ENCODE results near the gene ABCA7. TPM values are rescaled to one million over a fixed set of nuclear protein-coding genes. Genes with fewer than 3 reads are reported as not detected.
"Not testable (repeated sequence)": the region's sequence is repeated elsewhere in the genome, so short reads cannot be mapped to it uniquely, and the experiment has no call there.

ABCA7 gene
- total and polyA plus RNA-seq, 4 experiments from 2014 or later = 10.7 to 319 (median 162) TPM

DNA sequence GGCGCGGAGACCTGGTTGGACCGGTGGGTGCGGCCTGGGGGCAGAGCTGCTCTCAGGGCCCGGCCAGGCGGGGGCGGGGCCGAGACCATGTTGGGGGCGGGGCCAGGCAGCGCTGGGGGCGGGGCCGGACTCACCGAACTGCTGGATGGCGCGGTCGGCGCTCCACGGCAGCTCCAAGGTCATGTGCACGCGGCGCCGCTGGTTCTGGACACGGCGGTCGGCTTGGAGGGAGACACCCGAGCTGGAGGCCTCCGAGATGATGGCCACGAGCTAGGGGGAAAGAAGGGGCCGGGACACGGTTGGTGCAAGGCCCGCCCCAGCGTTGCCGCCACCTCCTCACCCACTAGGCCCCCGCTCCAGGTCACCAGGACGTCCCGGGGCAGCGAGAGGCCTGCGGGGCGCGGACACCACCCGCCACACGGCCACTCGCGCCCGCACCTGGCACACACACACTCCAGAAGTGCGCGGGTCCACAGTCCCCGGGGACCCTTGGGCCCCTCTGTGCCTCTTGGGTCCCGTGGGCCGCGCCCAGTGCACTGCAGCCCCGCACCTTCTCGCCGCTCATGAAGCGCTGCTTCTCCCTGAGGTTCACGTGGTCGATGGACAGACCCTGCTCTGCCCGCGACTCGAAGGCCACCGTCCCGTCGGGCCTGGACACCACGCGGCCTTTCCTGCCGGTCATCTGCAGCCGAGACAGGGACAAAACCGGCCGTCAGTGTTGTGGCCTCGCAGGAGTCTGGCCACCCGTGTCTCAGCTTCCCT lies 72.5 kb downstream of the ABCA7 start:
- H3K9me3 Mint-ChIP-seq = no peaks in the 10 kb centered on the region
- Histone ChIP-seq H3K9me3 (ENCODE audit: control insufficient read depth in 1 of 2, low read length in 2 of 2) (no peaks in the 10 kb centered on the region), H3K4me1 (ENCODE audit: insufficient read depth, low read length) (peaks cover 6% of the 10 kb centered on the region), H3K4me3 (ENCODE audit: low read length in 2 of 2) (no peak overlapping the region), H3K27ac (ENCODE audit: low read depth, low read length) (peak overlapping the region; percentile 35), H3K27me3 (ENCODE audit: insufficient read depth, low read length) (no peaks in the 10 kb centered on the region), H3K36me3 (ENCODE audit: insufficient read depth, low read length) (peaks cover 33% of the 10 kb centered on the region)
- peak in 1 of 5 donors; percentile 37 for DNase-seq
- no peak overlapping the region for H3K4me3 Mint-ChIP-seq
- ChIA-PET CTCF (ENCODE audit: partially characterized antibody) (interaction anchor here (0.9 to 2.8 kb wide), 8 partner anchors 18 to 132 kb away, joined by 3 to 45 read pairs (median 4); no protein-coding TSS in a partner anchor), POLR2A (ENCODE audit: partially characterized antibody) (interaction anchor here (0.6 to 2.9 kb wide), 16 partner anchors 17 to 157 kb away, joined by 3 to 26 read pairs (median 6); partner anchors contain the start of genes ARHGAP45, CIRBP, POLR2E and SBNO2)
- no peaks in the 10 kb centered on the region for H3K4me1 Mint-ChIP-seq
- H3K27me3 Mint-ChIP-seq = no peaks in the 10 kb centered on the region
- intact Hi-C loops (cut with micrococcal nuclease) = loop anchor here (1.0 to 5.0 kb wide), 2 partner anchors 20 to 80 kb away; no protein-coding TSS in a partner anchor
- H3K36me3 Mint-ChIP-seq = peaks cover 0 to 16% of the 10 kb centered on the region in 2 donors
- H3K27ac Mint-ChIP-seq = peak overlapping the region in 1 of 7 donors; percentile 65

DNA sequence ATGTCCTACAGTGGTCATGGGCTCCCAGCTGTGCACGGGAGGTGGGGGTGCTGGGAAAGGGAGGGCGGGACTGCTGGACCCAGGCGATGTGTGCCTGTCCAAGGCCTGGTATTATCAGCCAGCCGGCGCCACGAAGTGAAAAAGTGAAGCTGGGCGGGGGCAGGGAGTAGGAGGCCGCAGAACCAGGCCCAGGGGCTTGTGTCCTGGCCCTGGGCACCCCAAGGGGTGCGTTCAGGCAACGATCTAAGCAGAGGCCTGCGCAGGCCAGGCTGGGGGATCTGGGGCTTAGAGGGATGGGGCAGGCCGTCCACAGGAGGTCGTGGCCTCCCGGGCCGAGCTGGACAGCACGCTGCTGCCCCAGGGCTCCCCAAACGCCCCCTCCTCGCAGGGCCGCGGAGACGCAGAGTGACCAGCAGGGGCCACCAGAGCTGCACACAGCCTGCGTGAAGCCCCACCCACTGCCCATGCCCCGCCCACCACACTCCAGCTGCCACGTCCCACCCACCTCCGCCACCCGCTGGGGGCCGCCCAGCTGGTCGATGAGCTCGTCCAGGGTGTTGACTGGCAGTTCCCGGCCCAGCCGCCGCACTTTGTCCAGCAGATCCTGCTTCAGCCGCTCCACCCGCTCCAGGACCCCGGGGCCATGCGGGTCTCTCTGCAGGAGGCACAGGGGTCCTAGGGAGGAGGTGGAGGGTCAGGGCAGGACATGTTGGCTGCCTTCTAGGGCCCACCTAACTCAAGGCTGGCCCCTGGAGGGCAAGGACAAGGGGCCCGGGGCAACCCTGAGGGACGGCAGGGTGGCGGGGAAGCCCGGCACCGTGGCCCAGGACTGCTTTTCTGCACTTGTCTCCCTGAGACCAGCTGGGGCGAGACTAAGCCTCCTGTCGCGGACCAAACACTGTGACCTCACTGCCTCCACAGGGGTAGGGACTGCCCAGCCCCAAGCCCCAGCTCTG lies 73.4 kb downstream of the ABCA7 start:
- H3K36me3 ChIP-seq (ENCODE audit: insufficient read depth, low read length) = peaks cover 40% of the 10 kb centered on the region
- CTCF ChIA-PET (ENCODE audit: partially characterized antibody) = interaction anchor here (0.7 to 2.8 kb wide), 18 partner anchors 10 to 180 kb away, joined by 3 to 45 read pairs (median 4); partner anchors contain the start of gene ARHGAP45

DNA sequence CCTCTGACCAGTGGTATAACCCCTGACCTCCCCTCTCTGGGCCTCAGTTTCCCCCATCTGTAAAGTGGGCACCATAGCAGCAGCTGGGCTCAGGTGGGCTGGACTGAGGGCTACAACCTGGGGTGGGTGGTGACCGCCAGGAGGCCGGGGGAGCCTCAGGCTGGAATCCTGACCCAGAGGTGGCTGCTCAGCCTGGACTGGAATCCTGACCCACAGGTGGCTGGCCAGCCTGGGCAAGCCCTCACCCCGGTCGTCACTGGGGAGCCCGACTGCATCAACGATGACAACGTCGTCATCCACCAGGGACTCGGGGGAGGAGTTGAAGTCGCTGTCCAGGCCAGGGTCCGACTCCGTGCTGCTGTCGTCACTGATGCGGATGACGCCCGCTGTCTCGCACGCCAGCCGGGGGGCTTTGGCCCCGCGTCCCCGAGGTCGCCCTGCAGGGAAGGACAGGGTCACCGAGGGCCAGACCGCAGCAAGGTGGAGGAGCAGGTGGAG lies 74.1 kb downstream of the ABCA7 start:
- no peaks in the 10 kb centered on the region for H3K9me3 ChIP-seq (ENCODE audit: control insufficient read depth in 1 of 2, low read length in 2 of 2)
- H3K36me3 Mint-ChIP-seq = peaks cover 4 to 20% of the 10 kb centered on the region in 2 donors
- ChIA-PET CTCF (ENCODE audit: partially characterized antibody) (interaction anchor here (0.7 to 2.8 kb wide), 18 partner anchors 9 to 181 kb away, joined by 3 to 45 read pairs (median 4); partner anchors contain the start of gene ARHGAP45), POLR2A (ENCODE audit: partially characterized antibody) (interaction anchor here (0.5 to 2.9 kb wide), 15 partner anchors 10 to 155 kb away, joined by 3 to 26 read pairs (median 5); partner anchors contain the start of genes CIRBP, GPX4, POLR2E and SBNO2)
- no peak for DNase-seq
- H3K4me3 ChIP-seq (ENCODE audit: low read length in 2 of 2) = no peak overlapping the region
- no peaks in the 10 kb centered on the region for H3K27me3 Mint-ChIP-seq
- H3K4me1 Mint-ChIP-seq = no peaks in the 10 kb centered on the region
- peaks cover 6% of the 10 kb centered on the region for H3K4me1 ChIP-seq (ENCODE audit: insufficient read depth, low read length)
- peaks cover 47% of the 10 kb centered on the region for H3K36me3 ChIP-seq (ENCODE audit: insufficient read depth, low read length)
- H3K9me3 Mint-ChIP-seq = no peaks in the 10 kb centered on the region
- H3K27ac ChIP-seq (ENCODE audit: low read depth, low read length) = peak overlapping the region; percentile 35
- no peaks in the 10 kb centered on the region for H3K27me3 ChIP-seq (ENCODE audit: insufficient read depth, low read length)
- H3K27ac Mint-ChIP-seq = peak overlapping the region in 1 of 7 donors; percentile 43
- H3K4me3 Mint-ChIP-seq = no peak overlapping the region
- intact Hi-C loops (cut with micrococcal nuclease) = loop anchor here (1.0 to 5.0 kb wide), 2 partner anchors 18 to 78 kb away; no protein-coding TSS in a partner anchor

More for the DNA sequence above, 73.4 kb downstream of the ABCA7 start:
- Histone ChIP-seq H3K27me3 (ENCODE audit: insufficient read depth, low read length) (no peaks in the 10 kb centered on the region), H3K4me3 (ENCODE audit: low read length in 2 of 2) (no peak overlapping the region), H3K9me3 (ENCODE audit: control insufficient read depth in 1 of 2, low read length in 2 of 2) (no peaks in the 10 kb centered on the region), H3K4me1 (ENCODE audit: insufficient read depth, low read length) (peaks cover 6% of the 10 kb centered on the region), H3K27ac (ENCODE audit: low read depth, low read length) (peak overlapping the region; percentile 35)
- H3K27me3 Mint-ChIP-seq = no peaks in the 10 kb centered on the region
- DNase-seq = peak; percentile 75 to 83 (median 77)
- H3K4me1 Mint-ChIP-seq = no peaks in the 10 kb centered on the region
- peak overlapping the region in 4 of 7 donors; percentile 24 to 53 (median 42) for H3K27ac Mint-ChIP-seq
- POLR2A ChIA-PET (ENCODE audit: partially characterized antibody) = interaction anchor here (0.6 to 2.9 kb wide), 18 partner anchors 9 to 156 kb away, joined by 3 to 26 read pairs (median 5); partner anchors contain the start of genes ARHGAP45, CIRBP, GPX4 and POLR2E
- intact Hi-C loops (cut with micrococcal nuclease) = loop anchor here (1.0 to 5.0 kb wide), 2 partner anchors 19 to 79 kb away; no protein-coding TSS in a partner anchor
- no peaks in the 10 kb centered on the region for H3K9me3 Mint-ChIP-seq
- H3K4me3 Mint-ChIP-seq = no peak overlapping the region
- peaks cover 0 to 17% of the 10 kb centered on the region in 2 donors for H3K36me3 Mint-ChIP-seq

DNA sequence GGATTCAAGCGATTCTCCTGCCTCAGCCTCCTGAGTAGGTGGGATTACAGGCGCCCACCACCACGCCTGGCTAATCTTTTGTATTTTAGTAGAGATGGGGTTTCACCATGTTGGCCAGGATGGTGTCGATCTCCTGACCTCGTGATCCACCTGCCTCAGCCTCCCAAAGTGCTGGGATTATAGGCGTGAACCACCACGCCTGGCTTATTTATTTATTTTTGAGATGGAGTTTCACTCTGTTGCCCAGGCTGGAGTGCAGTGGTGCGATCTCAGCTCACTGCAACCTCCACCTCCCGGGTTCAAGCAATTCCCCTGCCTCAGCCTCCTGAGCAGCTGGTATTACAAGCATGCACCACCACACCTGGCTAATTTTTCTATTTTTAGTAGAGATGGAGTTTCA lies 74.8 kb downstream of the ABCA7 start:
- not testable (repeated sequence) for H3K27me3 Mint-ChIP-seq; H3K4me3 ChIP-seq (ENCODE audit: low read length in 2 of 2); H3K4me1 Mint-ChIP-seq; H3K9me3 Mint-ChIP-seq; DNase-seq; H3K27me3 ChIP-seq (ENCODE audit: insufficient read depth, low read length); H3K4me3 Mint-ChIP-seq; H3K27ac ChIP-seq (ENCODE audit: low read depth, low read length); H3K9me3 ChIP-seq (ENCODE audit: control insufficient read depth in 1 of 2, low read length in 2 of 2); H3K4me1 ChIP-seq (ENCODE audit: insufficient read depth, low read length)
- intact Hi-C loops (cut with micrococcal nuclease) = loop anchor here (5.0 kb wide), 1 partner anchor 78 kb away; no protein-coding TSS in a partner anchor
- Mint-ChIP-seq H3K27ac (peak overlapping the region in 5 of 7 donors; percentile 30 to 70 (median 53)), H3K36me3 (peaks cover 4 to 20% of the 10 kb centered on the region in 2 donors)
- ChIA-PET CTCF (ENCODE audit: partially characterized antibody) (interaction anchor here (0.6 to 1.6 kb wide), 2 partner anchors 48 to 79 kb away, joined by 3 read pairs; partner anchors contain the start of gene ARHGAP45), POLR2A (ENCODE audit: partially characterized antibody) (interaction anchor here (0.5 to 2.9 kb wide), 3 partner anchors 27 to 78 kb away, joined by 3 to 26 read pairs (median 10); no protein-coding TSS in a partner anchor)
- H3K36me3 ChIP-seq (ENCODE audit: insufficient read depth, low read length) = peaks cover 52% of the 10 kb centered on the region

Other genes starting within 250 kb of the ABCA7 start
- gene PTBP1, start 242.7 kb upstream of the ABCA7 start, total RNA-seq = 100 to 1,000 TPM; 315 TPM
- 100 to 1,000 TPM in 1 of 2 donors, 10 to 100 TPM in 1; 67.7 to 177 TPM for gene PTBP1, start 242.7 kb upstream of the ABCA7 start, polyA plus RNA-seq
- gene PLPPR3, start 218.2 kb upstream of the ABCA7 start, total RNA-seq = not detected
- gene PLPPR3, start 218.2 kb upstream of the ABCA7 start, polyA plus RNA-seq = not detected
- gene AZU1, start 212.3 kb upstream of the ABCA7 start, total RNA-seq = not detected
- not detected for gene AZU1, start 212.3 kb upstream of the ABCA7 start, polyA plus RNA-seq
- not detected for gene PRTN3, start 199.1 kb upstream of the ABCA7 start, total RNA-seq
- not detected for gene PRTN3, start 199.1 kb upstream of the ABCA7 start, polyA plus RNA-seq
- not detected for gene ELANE, start 187.8 kb upstream of the ABCA7 start, total RNA-seq
- not detected for gene ELANE, start 187.8 kb upstream of the ABCA7 start, polyA plus RNA-seq
- 1 to 10 TPM in 1 of 2 experiments, under 1 TPM in 1; 0.91 to 1.1 TPM for gene CFD, start 180.4 kb upstream of the ABCA7 start, total RNA-seq
- 1 to 10 TPM in 1 of 2 donors, not detected in 1; 4.8 TPM for gene CFD, start 180.4 kb upstream of the ABCA7 start, polyA plus RNA-seq
- gene MED16, start 146.9 kb upstream of the ABCA7 start, total RNA-seq = 10 to 100 TPM; 68.3 to 71.7 TPM
- 100 to 1,000 TPM in 1 of 2 donors, 10 to 100 TPM in 1; 48.6 to 125 TPM for gene MED16, start 146.9 kb upstream of the ABCA7 start, polyA plus RNA-seq
- gene RNU6-9, start 146.6 kb upstream of the ABCA7 start, total RNA-seq = not detected
- gene RNU6-9, start 146.6 kb upstream of the ABCA7 start, polyA plus RNA-seq = not detected
- 100 to 1,000 TPM; 153 to 160 TPM for gene R3HDM4, start 126.9 kb upstream of the ABCA7 start, total RNA-seq
- gene R3HDM4, start 126.9 kb upstream of the ABCA7 start, polyA plus RNA-seq = 100 to 1,000 TPM; 203 to 230 TPM
- 1 to 10 TPM in 1 of 2 experiments, under 1 TPM in 1; 0.79 to 1.2 TPM for gene KISS1R, start 122.8 kb upstream of the ABCA7 start, total RNA-seq
- gene KISS1R, start 122.8 kb upstream of the ABCA7 start, polyA plus RNA-seq = under 1 TPM; 0.59 TPM
- 1 to 10 TPM; 9.2 to 9.6 TPM for gene ARID3A, start 114.1 kb upstream of the ABCA7 start, total RNA-seq
- 1 to 10 TPM in 1 of 2 donors, under 1 TPM in 1; 0.27 to 1.1 TPM for gene ARID3A, start 114.1 kb upstream of the ABCA7 start, polyA plus RNA-seq
- 10 to 100 TPM; 53.9 to 60.3 TPM for gene WDR18, start 55.8 kb upstream of the ABCA7 start, total RNA-seq
- gene WDR18, start 55.8 kb upstream of the ABCA7 start, polyA plus RNA-seq = 10 to 100 TPM; 44.3 to 79.7 TPM
- not detected for gene GRIN3B, start 39.7 kb upstream of the ABCA7 start, total RNA-seq
- gene GRIN3B, start 39.7 kb upstream of the ABCA7 start, polyA plus RNA-seq = not detected
- 100 to 1,000 TPM; 315 to 329 TPM for gene TMEM259, start 19.0 kb upstream of the ABCA7 start, total RNA-seq
- gene TMEM259, start 19.0 kb upstream of the ABCA7 start, polyA plus RNA-seq = 10 to 100 TPM; 40.5 to 75.9 TPM
- not detected for gene RNU6-2, start 18.6 kb upstream of the ABCA7 start, total RNA-seq
- not detected for gene RNU6-2, start 18.6 kb upstream of the ABCA7 start, polyA plus RNA-seq
- 100 to 1,000 TPM; 263 to 266 TPM for gene CNN2, start 13.5 kb upstream of the ABCA7 start, total RNA-seq
- gene CNN2, start 13.5 kb upstream of the ABCA7 start, polyA plus RNA-seq = 100 to 1,000 TPM; 444 to 632 TPM
- gene ARHGAP45, start 27.1 kb downstream of the ABCA7 start, total RNA-seq = 100 to 1,000 TPM; 834 to 836 TPM
- gene ARHGAP45, start 27.1 kb downstream of the ABCA7 start, polyA plus RNA-seq = 100 to 1,000 TPM; 222 to 501 TPM
- 10 to 100 TPM; 76.0 to 80.0 TPM for gene POLR2E, start 55.3 kb downstream of the ABCA7 start, total RNA-seq
- 100 to 1,000 TPM; 167 to 197 TPM for gene POLR2E, start 55.3 kb downstream of the ABCA7 start, polyA plus RNA-seq
- gene GPX4, start 63.9 kb downstream of the ABCA7 start, total RNA-seq = 100 to 1,000 TPM; 210 to 220 TPM
- gene GPX4, start 63.9 kb downstream of the ABCA7 start, polyA plus RNA-seq = 100 to 1,000 TPM; 399 to 406 TPM
- gene SBNO2, start 134.2 kb downstream of the ABCA7 start, total RNA-seq = 10 to 100 TPM; 92.6 to 98.6 TPM
- 1 to 10 TPM in 1 of 2 donors, under 1 TPM in 1; 0.37 to 3.5 TPM for gene SBNO2, start 134.2 kb downstream of the ABCA7 start, polyA plus RNA-seq
- 100 to 1,000 TPM; 112 to 114 TPM for gene STK11, start 165.7 kb downstream of the ABCA7 start, total RNA-seq
- gene STK11, start 165.7 kb downstream of the ABCA7 start, polyA plus RNA-seq = 10 to 100 TPM; 11.0 to 43.5 TPM
- gene CBARP, start 197.9 kb downstream of the ABCA7 start, total RNA-seq = not detected
- gene CBARP, start 197.9 kb downstream of the ABCA7 start, polyA plus RNA-seq = not detected
- 100 to 1,000 TPM; 105 to 108 TPM for gene ATP5F1D, start 201.6 kb downstream of the ABCA7 start, total RNA-seq
- gene ATP5F1D, start 201.6 kb downstream of the ABCA7 start, polyA plus RNA-seq = 100 to 1,000 TPM; 133 to 243 TPM
- gene MIDN, start 208.5 kb downstream of the ABCA7 start, total RNA-seq = 10 to 100 TPM; 30.3 to 34.0 TPM
- gene MIDN, start 208.5 kb downstream of the ABCA7 start, polyA plus RNA-seq = 1 to 10 TPM in 1 of 2 donors, under 1 TPM in 1; 0.75 to 6.1 TPM
- 100 to 1,000 TPM; 574 to 638 TPM for gene CIRBP, start 229.2 kb downstream of the ABCA7 start, total RNA-seq
- 100 to 1,000 TPM; 160 to 257 TPM for gene CIRBP, start 229.2 kb downstream of the ABCA7 start, polyA plus RNA-seq
- 10 to 100 TPM; 50.5 to 54.2 TPM for gene FAM174C, start 235.4 kb downstream of the ABCA7 start, total RNA-seq
- gene FAM174C, start 235.4 kb downstream of the ABCA7 start, polyA plus RNA-seq = 100 to 1,000 TPM in 1 of 2 donors, 10 to 100 TPM in 1; 57.2 to 114 TPM
- gene EFNA2, start 245.8 kb downstream of the ABCA7 start, total RNA-seq = not detected
- gene EFNA2, start 245.8 kb downstream of the ABCA7 start, polyA plus RNA-seq = not detected

Measured in CD4-positive, alpha-beta memory T cell (primary cell).